Nephron (organoid): ENCODE results near the gene FABP1.

ENCODE experiments used
- H3K27ac Mint-ChIP-seq, 3 experiments: 2 replicates each; pipeline ENCODE4 v1.8.0; 2020; ENCODE audit warnings: mixed read lengths in 3 of 3, mild to moderate bottlenecking in 2 of 3, moderate library complexity in 1 of 3
- H3K27me3 Mint-ChIP-seq: 2 replicates; pipeline ENCODE4 v1.8.0; 2021; ENCODE audit warnings: low read depth, mild to moderate bottlenecking, moderate library complexity, mixed read lengths
- H3K36me3 Mint-ChIP-seq: 2 replicates; pipeline ENCODE4 v1.8.0; 2020; ENCODE audit warnings: low read depth, mixed read lengths
- H3K4me1 Mint-ChIP-seq: 2 replicates; pipeline ENCODE4 v1.8.0; 2020; ENCODE audit warnings: mixed read lengths
- H3K4me3 Mint-ChIP-seq, 3 experiments: 2 replicates each; pipeline ENCODE4 v1.8.0; 2020; ENCODE audit warnings: mild to moderate bottlenecking in 3 of 3, mixed read lengths in 3 of 3, moderate library complexity in 2 of 3
- H3K9me3 Mint-ChIP-seq: 2 replicates; pipeline ENCODE4 v1.8.0; 2020; ENCODE audit warnings: mixed read lengths
- TF ChIP-seq, protein P1 (sequence below), 3 experiments: fragments of 200-600 bp; sonication (generic); IDR thresholded peaks; one replicate each; pipeline ENCODE4 v1.5.0; 2021; ENCODE audit warnings: antibody characterized with exemption in 3 of 3; ENCODE audit not compliant: unreplicated experiment in 3 of 3

Gene FABP1

DNA sequence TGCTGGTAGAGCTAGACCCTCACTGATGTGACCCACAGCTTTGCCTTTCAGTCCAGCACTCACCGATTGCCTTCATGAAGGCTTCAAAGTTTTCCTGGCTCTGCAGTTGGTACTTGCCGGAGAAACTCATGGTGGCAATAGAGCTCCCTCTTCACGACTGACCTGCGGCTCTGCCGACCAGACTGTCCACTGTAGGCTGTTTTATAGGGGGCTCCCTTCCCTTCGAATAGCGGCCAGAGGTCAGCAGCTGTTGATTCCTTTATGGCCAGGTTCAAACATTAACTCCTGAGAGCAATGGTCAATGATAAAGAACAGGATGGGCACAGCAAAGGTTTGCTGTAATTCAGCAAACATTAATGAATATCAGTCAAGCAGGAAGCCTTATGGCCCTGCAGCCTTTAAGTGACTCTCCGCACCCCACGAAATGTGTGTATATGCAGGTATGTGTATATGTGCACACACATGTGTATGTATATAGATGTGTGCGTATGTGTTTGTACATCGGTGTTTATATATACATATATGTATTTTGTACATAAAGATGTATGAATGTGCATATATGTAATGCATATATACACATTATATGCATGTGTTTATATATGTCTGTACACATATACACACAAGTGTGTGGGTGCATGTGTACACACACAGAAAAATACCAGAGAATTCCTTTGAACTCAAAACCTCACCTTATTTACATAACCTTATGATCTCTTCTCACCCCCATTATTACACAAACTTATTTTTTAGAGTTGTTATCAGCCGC lies at the start of gene FABP1:
TSS of gene FABP1 (minus strand) at position 175 of the 766 bp plus-strand sequence. CDS start at position 130, 45 bp downstream.
- no peaks in the 10 kb centered on the region for H3K9me3 Mint-ChIP-seq
- no peak within 1 kb of the TSS for H3K4me3 Mint-ChIP-seq
- no peaks in the 10 kb centered on the region for H3K4me1 Mint-ChIP-seq
- no peaks in the 10 kb centered on the region for H3K36me3 Mint-ChIP-seq
- H3K27ac Mint-ChIP-seq = no peak within 1 kb of the TSS
- H3K27me3 Mint-ChIP-seq = peaks cover 9% of the 10 kb centered on the region
- TF ChIP-seq, protein P1, sequence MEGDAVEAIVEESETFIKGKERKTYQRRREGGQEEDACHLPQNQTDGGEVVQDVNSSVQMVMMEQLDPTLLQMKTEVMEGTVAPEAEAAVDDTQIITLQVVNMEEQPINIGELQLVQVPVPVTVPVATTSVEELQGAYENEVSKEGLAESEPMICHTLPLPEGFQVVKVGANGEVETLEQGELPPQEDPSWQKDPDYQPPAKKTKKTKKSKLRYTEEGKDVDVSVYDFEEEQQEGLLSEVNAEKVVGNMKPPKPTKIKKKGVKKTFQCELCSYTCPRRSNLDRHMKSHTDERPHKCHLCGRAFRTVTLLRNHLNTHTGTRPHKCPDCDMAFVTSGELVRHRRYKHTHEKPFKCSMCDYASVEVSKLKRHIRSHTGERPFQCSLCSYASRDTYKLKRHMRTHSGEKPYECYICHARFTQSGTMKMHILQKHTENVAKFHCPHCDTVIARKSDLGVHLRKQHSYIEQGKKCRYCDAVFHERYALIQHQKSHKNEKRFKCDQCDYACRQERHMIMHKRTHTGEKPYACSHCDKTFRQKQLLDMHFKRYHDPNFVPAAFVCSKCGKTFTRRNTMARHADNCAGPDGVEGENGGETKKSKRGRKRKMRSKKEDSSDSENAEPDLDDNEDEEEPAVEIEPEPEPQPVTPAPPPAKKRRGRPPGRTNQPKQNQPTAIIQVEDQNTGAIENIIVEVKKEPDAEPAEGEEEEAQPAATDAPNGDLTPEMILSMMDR (IDR thresholded peaks at IDR 0.05; ENCODE audit: unreplicated experiment in 3 of 3) = no peak

GRCh38 chr2:88177556-88177955 lies 49.7 kb upstream of the FABP1 start:
- Mint-ChIP-seq H3K4me1 (no peaks in the 10 kb centered on the region), H3K36me3 (no peaks in the 10 kb centered on the region), H3K4me3 (no peak overlapping the region), H3K27me3 (peaks cover 20% of the 10 kb centered on the region), H3K9me3 (no peaks in the 10 kb centered on the region), H3K27ac (no peak overlapping the region)
- TF ChIP-seq, protein P1 (IDR thresholded peaks at IDR 0.05; ENCODE audit: unreplicated experiment in 3 of 3) = no peak

DNA sequence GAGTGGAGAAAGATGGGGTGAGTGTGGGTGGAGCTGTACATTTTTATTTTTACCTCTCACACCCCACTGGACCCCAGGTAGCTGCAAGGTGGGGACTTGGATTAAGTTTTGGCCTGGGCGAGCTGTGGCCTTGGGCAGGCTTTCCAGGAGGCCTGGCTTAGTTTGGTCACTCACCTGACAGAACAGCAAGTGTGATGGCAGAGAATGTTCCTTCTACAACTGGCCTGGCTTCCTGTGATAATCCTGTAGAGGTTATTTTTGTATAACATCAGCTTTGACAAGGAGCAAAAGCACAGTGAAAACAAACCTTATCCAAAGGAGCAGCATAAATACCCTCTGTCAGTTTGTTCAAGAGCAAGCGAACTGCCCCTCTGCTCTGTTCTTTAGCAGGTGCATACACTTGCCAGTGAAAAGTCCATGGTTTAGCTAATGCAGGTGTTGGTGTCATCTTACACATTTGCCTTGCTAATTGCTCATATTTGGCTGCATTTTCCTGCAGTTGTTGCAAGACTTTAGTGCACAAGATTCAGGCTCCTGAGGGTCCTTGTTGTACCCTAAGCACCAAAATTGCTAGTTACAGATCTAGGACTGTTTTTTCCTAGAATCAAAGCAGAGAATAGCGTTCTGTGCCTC lies 48.6 kb upstream of the FABP1 start:
- Mint-ChIP-seq H3K27me3 (peaks cover 23% of the 10 kb centered on the region), H3K4me1 (no peaks in the 10 kb centered on the region), H3K27ac (peak overlapping the region in 1 of 3 experiments; percentile 24), H3K36me3 (no peaks in the 10 kb centered on the region), H3K4me3 (no peak overlapping the region), H3K9me3 (no peaks in the 10 kb centered on the region)
- TF ChIP-seq, protein P1 (IDR thresholded peaks at IDR 0.05; ENCODE audit: unreplicated experiment in 3 of 3) = no peak

DNA sequence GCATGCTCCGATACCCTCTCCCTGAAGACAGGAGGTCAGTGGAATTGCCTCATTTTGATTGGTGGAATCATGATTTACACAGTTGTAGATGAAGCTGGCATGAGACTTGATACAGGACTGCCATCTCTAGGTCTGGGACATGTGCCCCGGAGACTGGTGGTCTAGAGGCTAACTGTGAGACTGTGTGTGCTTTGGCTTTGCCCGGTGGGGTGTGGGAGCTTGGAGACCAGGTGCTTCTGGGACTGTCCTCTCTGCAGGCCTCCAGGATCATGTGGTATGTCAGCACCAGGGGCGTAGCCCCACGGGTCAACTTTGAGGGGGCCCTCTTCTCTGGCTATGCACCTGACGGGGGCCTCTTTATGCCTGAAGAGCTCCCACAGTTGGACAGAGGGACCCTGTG lies 45.0 kb upstream of the FABP1 start:
- H3K4me1 Mint-ChIP-seq = no peaks in the 10 kb centered on the region
- peaks cover 12% of the 10 kb centered on the region for H3K9me3 Mint-ChIP-seq
- no peaks in the 10 kb centered on the region for H3K36me3 Mint-ChIP-seq
- no peak overlapping the region for H3K27ac Mint-ChIP-seq
- TF ChIP-seq, protein P1 (IDR thresholded peaks at IDR 0.05; ENCODE audit: unreplicated experiment in 3 of 3) = no peak
- peaks cover 21% of the 10 kb centered on the region for H3K27me3 Mint-ChIP-seq
- peak overlapping the region in 1 of 3 experiments; percentile 41 for H3K4me3 Mint-ChIP-seq

DNA sequence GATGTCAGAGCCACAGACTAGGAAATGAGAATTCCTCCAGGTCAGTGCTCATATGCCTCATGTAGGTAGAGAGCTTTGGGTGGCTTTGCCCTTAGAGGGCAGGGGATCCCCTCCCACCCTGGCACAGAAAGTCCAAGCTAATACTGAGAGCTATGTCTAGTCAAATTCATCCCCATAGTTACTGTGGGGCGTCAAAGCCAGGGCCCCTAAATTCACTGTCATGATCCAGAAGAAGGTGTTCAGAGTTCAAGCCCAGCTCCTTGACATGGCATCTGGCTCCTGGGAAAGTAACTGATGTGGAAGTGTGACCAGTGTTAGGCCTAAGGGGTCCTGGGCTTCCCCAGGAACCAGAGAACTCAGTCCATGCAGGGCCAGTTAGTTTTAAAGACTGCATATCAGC lies 44.1 kb upstream of the FABP1 start:
- H3K4me1 Mint-ChIP-seq = no peaks in the 10 kb centered on the region
- H3K9me3 Mint-ChIP-seq = peaks cover 12% of the 10 kb centered on the region
- H3K27ac Mint-ChIP-seq = peak overlapping the region in 1 of 3 experiments; percentile 10
- H3K36me3 Mint-ChIP-seq = no peaks in the 10 kb centered on the region
- TF ChIP-seq, protein P1 (IDR thresholded peaks at IDR 0.05; ENCODE audit: unreplicated experiment in 3 of 3) = no peak
- H3K27me3 Mint-ChIP-seq = peaks cover 15% of the 10 kb centered on the region
- H3K4me3 Mint-ChIP-seq = peak overlapping the region; percentile 78 to 84 (median 83)
